ENCODE measurements around the gene POLR2J.
"Not testable (repeated sequence)": the region's sequence is repeated elsewhere in the genome, so short reads cannot be mapped to it uniquely, and the experiment has no call there.

POLR2J gene

DNA sequence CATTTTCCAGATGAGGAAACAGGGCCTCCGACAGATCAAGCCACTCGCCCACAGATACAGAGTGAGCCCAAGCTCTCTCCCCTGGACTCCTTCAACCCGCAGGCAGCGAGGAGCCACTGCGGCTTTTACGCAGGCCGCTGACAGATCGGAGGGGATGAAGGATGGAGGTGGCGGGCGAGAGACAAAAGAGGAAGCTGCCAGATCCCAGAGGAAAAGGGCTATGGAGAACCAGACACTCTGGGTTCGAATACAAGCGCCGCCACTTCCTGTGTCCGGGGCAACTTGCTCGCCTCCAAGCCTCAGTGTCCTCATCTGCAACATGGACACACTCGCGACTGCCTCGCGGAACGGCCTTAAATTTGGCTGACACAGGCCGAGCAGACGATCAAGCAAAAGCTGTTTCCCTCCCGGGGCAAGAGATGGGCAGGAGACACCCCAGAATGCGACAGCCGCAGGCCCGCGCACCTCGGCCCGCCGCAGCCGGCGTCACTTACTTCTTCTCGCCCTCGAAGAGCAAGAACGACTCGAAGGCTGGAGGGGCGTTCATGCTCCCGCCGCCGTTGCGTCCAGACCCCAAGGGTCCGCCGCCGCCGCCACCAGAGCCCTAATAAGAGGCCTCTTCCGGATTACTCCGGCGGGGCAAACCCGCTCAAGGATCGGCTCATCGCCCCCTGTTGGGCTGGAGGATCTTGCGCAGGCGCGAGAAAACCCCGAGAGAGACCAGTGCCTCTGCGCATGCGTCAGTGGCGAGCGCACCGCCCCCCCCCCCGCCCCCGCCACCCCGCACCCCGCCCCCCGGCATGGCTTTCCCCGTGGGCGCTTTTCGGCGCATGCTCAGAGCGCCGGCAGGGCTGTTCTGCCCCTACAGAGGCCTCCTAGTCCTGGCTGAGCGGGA, at the start of gene POLR2J:
TSS of gene POLR2J (minus strand) at position 609 of the 895 bp plus-strand sequence. CDS start at position 547, 62 bp downstream.
- DNase-seq (ENCODE audit: low read depth) = peak; percentile 83

DNA sequence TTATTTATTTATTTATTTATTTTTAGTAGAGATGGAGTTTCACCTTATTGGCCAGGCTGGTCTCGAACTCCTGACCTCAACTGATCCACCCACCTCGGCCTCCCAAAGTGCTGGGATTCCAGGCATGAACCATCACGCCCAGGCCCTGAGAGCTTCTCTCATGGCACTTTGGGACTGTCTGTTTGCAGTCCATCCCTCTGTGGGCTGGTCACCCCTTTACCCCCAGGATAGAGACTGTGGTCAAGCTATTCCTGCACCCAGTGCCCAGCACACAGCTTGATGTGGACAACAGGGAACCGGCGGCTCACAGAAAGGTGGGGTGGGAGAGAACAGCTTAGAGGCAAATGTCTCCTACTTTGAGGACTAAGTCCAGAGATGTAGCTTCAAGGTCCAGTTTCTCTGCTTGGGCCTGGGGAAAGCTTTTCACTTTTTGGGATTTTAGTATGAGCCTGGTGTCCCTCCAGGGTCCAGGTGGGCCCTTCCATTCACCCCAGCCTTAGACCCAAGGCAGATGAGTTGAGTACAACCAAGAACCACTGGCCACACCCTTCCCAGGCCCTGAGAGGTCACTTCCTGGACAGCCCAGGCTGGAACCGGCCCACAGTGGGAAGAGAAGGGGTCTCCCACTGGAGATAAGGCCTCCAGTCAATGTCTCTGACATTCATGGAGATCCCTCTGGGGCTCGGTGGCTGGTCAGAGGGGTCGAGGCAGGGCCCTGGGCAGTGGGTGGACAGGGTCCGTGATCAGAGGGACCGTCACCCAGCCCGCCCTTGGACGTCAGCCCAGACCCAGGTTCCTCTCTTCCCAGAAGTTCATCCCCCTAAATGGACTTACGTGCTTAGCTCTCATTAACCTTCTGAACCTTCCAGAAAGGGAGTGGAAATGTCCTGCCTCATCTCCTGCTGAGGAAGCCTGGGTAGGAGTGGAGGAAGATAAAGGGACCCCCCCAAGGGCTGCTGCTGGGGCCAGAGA, 49.4 kb upstream of the POLR2J start:
- not testable (repeated sequence) for DNase-seq (ENCODE audit: low read depth)

DNA sequence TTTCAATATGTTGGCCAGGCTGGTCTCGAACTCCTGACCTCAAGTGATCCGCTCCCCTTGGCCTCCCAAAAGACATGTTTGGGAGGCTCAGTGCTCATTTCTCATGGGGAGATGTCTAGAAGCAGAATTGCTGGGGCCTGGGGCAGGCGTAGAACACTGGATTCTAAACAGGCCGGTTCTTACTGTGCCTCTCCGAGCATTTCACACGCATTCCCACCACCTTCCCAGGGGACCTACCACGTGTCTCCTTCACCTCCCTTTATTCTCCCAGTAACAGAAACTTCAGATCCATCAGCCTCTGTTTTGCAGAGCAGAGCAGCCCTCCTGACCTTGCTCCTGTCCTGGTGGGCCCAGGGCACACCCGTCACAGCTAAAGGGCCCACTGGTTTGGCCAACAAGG, 48.5 kb upstream of the POLR2J start:
- not testable (repeated sequence) for DNase-seq (ENCODE audit: low read depth)

DNA sequence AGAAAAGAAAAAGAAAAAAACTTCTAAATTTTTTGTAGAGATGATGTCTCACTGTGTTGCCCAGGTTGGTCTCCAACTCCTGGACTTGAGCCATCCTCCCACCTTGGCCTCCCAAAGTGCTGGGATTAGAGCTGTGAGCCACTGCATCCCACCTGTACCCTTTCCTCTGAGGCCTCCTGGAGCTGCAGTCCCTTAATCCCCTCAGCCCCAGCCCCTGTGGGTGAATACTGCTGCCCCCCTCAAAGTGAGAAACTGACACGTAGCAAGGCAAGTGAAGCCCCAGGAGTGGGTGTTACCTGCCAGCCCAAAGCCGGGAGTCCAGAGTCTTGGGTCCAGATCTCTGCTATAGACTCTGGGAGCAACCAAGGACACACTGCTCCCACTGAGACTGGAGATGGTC, 46.1 kb upstream of the POLR2J start:
- not testable (repeated sequence) for DNase-seq (ENCODE audit: low read depth)

DNA sequence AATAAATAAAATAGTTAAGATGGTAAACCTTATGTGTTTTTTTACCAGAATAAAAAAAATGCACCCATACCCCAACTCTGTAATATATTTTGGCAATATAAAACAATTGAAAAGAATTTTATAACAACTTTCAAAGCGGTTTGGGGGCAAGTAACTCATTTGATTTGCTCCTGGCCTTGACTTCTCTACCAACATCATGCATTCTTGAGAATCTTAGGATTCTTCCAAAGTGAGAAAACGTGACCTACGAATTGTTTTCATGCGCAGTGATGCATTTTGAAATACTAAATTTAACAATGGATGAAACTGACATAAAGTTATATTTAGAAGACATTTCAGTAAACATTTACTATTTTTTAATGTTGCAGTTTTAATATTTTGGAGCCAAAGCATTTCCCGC, 42.1 kb upstream of the POLR2J start:
- DNase-seq (ENCODE audit: low read depth) = not testable (repeated sequence)

DNA sequence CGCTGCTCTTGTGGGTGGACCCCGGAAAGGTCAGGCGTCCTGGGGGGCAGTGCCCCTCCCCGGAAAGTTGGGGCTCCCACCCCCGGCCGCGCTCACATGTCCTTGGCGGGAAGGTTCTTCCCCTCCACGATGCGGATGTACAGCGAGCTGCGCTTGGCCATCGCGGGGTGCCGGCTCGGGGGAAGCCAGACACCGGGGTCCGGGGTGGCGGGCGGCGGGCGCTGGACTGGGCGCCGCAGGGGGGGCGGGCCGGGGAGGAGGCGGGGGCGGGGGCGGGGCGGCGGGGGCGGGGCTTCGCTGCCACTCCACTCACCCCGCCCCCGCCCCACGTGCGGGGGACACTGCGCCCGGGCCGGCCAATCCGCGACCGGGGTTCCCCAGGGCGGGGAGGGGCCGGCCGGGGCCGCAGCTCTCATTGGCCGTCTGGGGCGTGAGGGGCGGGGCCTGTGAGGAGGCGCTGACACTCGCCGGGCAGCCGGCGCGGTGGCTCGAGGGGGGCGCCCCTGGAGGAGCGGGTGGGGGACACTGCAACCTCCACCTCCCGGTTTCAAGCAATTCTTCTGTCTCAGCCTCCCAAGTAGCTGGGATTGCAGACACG, 38.9 kb upstream of the POLR2J start, which contains the start of gene RASA4B:
TSS of gene RASA4B (minus strand) at position 228 of the 598 bp plus-strand sequence. CDS start at position 161, 67 bp downstream.
- not testable (repeated sequence) for DNase-seq (ENCODE audit: low read depth)

DNA sequence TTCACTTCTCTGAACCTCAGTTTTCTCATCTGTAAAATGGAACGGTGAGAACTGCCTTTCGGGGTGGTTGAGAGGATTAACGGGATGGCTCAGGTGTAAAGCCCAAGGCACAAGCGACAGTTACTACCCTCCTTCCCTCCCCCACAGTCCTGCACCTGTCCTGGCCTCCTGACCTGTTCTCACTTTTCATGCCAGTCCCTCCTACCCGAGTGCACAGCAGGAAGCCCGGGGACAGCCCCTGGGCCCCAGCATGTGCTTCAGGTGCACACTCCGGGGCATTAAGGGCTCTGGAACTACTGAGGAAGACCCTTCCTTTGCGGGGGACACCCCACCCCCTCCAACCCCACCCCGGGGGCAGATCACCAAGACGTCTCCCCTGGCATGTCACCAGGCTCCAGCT, 38.2 kb upstream of the POLR2J start:
- not testable (repeated sequence) for DNase-seq (ENCODE audit: low read depth)

DNA sequence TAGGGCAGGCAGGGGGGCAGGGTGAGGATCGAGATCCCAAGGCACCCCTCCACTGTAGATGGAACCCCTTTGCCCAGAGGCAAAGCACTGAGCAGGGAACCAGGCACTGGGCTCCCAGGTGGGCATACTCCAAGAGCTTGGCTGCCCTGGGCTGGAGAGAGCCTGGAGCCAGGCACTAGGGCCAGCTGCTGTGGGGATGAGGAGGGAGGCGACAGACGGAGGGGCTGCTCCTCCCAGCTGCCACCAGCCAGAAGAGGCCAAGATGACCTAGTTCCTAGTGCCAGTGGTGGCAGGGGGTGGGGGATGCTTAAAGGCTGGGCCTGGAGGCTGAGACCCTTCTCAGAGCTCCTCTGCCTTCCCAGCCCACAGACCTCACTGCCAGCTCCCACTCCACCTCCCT, 37.2 kb upstream of the POLR2J start:
- not testable (repeated sequence) for DNase-seq (ENCODE audit: low read depth)

DNA sequence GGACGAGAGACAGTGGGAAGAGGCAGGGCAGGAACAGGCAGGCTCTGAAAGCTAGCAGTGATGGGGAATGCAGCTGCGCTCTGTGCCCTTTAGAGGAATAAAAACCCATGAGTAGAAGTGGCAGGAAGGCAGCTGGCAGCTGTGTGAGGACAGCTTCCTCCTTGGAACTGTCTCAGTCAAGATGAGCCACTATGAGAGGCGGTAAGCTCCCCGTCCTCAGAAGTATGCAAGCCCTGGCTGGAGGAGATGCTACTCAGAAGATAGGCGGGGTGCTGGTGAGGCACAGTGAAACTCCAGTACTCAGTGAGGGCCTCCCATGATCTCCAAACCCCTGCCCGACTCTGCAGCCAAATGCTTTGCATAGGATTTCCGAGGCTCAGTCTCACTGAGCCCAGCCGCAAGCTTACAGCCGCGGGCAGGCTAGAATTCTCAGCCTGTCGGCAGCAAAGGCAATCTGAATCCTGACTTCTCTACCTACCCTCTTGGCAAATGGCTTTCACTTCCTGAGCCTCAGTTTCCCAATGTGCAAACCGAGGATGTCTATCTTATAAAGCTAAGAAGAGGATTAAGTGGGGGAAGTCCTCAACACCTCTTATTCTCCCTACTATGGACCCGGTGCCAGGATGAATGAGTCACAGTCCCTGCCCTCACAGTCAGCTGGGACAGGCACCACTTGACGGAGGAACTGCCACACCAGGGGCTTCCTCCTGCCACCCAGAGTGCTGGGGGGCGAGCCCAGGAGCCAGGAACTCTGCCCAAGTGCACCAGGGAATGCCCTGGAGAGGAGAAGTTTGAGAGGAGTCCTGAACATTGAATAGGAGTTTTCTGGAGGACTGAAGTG, 36.4 kb upstream of the POLR2J start:
- DNase-seq (ENCODE audit: low read depth) = not testable (repeated sequence)

DNA sequence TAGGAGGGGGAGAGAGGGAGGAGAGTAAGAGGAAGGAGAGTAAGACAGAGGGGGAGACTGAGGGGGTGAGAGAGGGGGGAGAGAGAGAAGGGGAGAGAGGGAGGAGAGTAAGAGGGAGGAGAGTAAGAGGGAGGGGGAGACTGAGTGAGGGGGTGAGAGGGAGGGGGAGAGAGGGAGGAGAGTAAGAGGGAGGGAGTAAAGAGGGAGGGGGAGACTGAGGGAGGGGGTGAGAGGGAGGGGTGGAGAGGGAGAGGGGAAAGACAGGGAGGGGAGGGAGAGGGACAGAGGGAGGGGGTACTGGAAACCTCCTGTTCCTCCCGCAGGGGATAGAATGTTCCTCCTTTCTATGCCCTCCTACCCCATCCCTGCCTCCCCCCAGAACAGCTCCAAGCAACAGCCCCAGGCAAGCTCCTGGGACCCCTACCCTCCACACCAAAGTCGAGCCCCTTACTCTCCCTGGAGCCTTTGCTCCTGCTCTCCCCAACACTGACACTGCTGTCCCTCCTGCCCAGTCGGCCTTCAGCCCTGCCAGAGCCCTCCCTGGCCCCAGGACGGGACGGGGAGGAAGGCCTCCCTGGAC, 34.0 kb upstream of the POLR2J start:
- peak; percentile 82 for DNase-seq (ENCODE audit: low read depth)

DNA sequence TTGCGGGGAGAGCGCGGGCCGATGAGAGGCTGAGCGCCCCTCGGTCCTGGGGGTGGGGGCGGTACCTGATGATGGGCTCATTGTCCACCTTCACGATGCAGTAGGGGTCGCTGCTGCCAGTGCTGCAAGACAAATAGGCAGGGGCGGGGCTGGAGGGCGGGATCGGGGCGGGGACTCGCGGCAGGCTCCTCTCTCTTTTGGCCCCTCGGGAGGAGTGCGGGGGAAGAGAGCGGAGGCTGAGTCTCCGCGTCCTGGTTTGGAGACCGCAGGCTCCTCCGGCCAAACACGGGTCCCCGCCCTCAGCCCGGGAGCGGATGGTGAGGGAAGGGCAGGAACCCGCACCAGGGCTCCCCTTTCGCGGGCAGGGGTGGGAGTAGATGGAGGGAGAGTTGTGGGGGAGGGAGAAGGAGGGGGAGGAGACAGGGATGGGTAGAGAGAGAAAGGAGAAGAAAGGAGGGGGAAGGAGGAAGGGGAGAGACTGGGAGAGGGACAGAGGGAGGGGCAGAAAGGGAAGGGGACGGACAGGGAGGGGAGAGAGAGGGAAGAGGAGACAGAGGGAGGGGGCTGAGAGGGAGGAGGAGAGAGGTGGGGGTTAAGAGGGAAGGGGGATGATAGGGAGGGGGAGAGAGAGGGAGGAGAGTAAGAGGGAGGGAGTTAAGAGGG, 33.3 kb upstream of the POLR2J start:
- not testable (repeated sequence) for DNase-seq (ENCODE audit: low read depth)

DNA sequence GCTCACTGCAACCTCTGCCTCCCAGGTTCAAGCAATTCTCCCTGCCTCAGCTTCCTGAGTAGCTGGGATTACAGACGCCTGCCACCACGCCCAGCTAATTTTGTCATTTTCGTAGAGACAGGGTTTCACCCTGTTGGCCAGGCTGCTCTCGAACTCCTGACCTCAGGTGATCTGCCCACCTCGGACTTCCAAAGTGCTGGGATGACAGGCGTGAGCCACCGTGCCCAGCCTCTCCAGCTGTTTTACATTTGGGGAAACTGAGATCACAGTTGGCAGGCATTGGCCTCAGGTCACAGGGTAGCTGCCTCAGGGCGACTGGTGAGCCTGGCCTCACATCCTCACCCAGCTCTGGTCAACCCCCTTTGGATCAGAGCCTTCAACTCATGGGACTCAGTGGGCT, 31.9 kb upstream of the POLR2J start:
- not testable (repeated sequence) for DNase-seq (ENCODE audit: low read depth)

DNA sequence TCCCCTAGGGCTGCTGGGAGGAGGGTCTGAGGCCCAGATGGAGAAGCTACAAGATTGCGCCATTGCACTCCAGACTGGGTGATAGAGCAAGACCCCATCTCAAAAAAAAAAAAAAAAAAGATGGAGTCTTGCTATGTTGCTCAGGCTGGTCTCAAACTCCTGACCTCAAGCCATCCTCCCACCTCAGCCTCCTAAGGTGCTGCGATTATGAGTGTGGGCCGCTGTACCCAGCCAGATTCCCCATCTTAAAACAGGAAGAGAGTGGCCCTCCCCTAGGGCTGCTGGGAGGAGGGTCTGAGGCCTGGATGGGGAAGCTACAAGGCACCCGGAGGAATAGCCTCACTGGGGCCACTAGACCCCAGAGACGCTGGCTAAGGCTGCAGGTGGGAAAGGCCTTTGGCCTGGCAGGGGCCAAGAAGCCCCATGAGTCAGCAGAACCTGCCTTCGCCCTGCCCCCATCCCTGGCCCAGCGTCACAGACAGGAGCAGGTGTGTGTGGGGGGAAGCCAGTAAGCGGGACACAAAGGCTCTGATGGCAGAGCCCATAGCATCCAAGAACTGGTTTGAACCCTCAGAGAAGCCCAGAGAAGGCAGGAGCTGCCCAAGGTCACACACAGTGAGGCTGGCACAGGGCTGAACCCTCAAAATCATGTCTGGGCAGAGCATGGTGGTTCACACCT, 28.8 kb upstream of the POLR2J start:
- DNase-seq (ENCODE audit: low read depth) = not testable (repeated sequence)

DNA sequence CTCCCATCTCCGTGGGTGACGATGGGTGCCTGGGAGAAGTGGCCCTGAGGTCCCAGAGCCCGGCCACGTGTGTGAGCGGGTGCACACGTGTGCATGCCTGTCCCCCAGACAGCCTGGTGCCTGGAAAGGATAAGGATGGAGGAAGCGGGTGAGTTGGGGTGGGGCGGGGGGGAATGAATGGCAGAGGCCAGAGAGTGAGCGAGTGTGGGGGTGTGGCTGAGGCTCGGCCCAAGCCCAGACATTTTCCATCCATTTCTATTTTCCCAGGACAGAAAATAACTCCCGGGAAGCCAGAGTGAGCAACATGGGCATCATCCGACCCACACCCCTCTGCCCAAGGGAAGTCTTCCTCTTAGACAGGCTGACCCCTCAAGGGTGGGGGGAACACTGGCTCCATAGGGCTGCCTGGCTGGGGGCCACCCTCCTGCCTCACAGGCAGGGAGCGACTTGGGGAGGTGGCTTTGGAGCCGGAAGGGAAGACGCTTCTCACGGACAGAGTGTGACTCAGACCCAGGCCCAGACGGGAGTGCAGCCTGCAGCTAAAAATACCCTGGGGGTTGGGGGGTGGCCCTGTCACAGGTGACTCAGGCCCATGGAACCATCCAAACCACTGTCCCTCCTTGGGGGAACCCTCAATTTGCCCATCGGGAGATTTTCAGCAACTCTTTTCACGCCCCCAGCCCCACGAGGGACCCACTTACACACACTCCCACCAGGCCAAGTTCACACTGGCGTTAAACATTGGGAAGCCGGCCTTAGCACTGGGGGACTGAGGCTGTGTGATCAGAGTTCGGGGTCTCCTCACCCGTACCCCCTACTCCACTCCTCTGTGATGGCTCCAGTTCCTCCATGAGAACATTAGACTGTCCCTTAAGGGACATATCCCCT, 26.8 kb upstream of the POLR2J start:
- not testable (repeated sequence) for DNase-seq (ENCODE audit: low read depth)

DNA sequence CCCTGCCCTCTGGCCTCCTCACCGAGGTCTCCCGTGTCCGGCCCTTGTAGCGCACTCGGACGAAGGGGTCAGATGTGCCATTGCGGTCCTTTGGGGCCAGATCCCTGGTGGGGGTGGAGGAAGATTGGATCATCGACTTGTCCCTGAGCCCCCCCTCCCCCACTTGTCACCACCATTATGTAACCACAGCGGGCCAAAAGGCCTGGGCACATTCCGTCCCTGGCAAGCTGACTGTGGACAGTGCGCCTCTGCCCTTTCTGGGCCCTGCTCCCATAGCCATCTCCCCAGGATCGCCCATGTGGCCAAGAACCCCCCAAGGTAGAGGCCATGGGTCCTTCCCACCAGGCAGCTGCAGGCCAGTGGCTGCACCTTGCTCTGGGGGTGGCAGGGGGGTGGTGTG, 24.4 kb upstream of the POLR2J start:
- not testable (repeated sequence) for DNase-seq (ENCODE audit: low read depth)

DNA sequence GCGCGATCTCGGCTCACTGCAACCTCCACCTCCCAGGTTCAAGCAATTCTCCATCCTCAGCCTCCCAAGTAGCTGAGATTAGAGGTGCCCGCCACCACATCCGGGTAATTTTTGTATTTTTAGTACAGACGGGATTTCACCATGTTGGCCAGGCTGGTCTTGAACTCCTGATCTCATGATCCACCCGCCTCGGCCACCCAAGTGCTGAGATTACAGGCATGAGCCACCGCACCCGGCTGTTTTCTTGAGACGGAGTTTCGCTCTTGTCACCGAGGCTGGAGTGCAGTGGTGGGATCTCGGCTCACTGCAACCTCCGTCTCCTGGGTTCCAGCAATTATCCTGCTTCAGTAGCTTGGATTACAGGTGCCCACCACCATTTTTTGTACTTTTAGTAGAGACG, 19.6 kb upstream of the POLR2J start:
- not testable (repeated sequence) for DNase-seq (ENCODE audit: low read depth)

DNA sequence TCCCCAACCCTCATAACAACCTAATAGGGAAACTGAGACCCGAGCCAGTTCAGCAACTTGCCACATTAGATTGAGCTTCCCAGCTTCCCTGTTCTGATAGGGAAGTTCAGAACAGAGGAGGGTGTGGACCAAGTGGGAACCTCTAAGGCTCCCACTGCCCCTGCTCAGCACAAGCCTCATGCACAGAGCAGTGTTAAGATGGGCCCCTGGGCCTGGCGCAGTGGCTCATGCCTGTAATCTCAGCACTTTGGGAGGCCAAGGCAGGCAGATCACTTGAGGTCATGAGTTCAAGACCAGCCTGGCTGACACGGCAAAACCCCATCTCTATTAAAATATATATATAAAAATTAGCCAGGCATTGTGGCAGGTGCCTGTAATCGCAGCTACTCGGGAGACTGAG, 18.6 kb upstream of the POLR2J start:
- not testable (repeated sequence) for DNase-seq (ENCODE audit: low read depth)

DNA sequence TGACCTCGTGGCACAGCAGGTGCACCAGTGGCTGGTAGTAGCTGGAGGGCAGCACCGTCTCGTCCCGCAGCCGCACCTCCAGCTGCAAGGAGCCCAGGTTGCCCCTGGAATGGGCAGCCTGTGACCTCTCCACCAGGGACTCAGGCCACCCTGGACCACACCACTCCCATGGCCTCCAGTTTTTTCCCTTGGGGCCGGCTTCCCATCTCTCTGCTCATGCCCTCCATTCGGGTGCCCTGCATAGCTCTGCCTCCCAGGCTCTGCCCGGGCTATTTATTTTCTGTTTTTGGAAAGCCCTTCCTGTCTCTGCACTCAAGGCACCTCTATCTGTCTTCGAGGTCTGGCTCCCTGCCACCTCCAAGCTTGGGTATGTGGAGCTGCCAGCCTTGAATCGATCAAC, 18.1 kb upstream of the POLR2J start:
- not testable (repeated sequence) for DNase-seq (ENCODE audit: low read depth)
